Sigmoid colon (tissue), 7 donors: ENCODE data around the gene DPYSL5. TPM values are rescaled to one million over a fixed set of nuclear protein-coding genes. Genes with fewer than 3 reads are reported as not detected.
"Not testable (repeated sequence)": the region's sequence is repeated elsewhere in the genome, so short reads cannot be mapped to it uniquely, and the experiment has no call there.

ENCODE experiments used
- DNase-seq: peaks from one replicate; pipeline ENCODE4 v3.0.0-alpha.2; 2019
- H3K27ac ChIP-seq, 4 donors: fragments of 200-600 bp; sonication (generic); one replicate each; pipeline ENCODE4 v1.5.1; 2016 to 2019; ENCODE audit warnings: mild to moderate bottlenecking in 1 of 4
- H3K27me3 ChIP-seq, 3 donors: fragments of 200-600 bp; sonication (generic); one replicate each; pipeline ENCODE4 v1.5.1; 2019; ENCODE audit warnings: mild to moderate bottlenecking in 1 of 3
- H3K36me3 ChIP-seq, 4 donors: fragments of 200-600 bp; sonication (generic); one replicate each; pipeline ENCODE4 v1.5.1; 2016 to 2019
- H3K4me1 ChIP-seq, 4 donors: fragments of 200-600 bp; sonication (generic); one replicate each; pipeline ENCODE4 v1.5.1; 2017 to 2019
- H3K4me3 ChIP-seq, 4 donors: fragments of 200-600 bp; sonication (generic); one replicate each; pipeline ENCODE4 v1.5.1; 2017 to 2019; ENCODE audit warnings: mild to moderate bottlenecking in 2 of 4, moderate library complexity in 1 of 4
- H3K9me3 ChIP-seq, 4 donors: fragments of 200-600 bp in 3 of 4; sonication (generic) in 3 of 4; one replicate each; pipeline versions ENCODE4 v1.5.1 to v1.6.1; 2013 to 2019
- CTCF ChIP-seq, 4 experiments: fragments of 450-650 bp in 3 of 4; fragments of 200-600 bp in 1 of 4; IDR thresholded peaks; one replicate each; pipeline ENCODE4 v1.5.1; 2016 to 2019; ENCODE audit warnings: antibody characterized with exemption in 4 of 4, mild to moderate bottlenecking in 3 of 4, moderate library complexity in 2 of 4
- EP300 ChIP-seq, 4 donors: sonication (generic); formaldehyde crosslinking; IDR thresholded peaks; one replicate each; pipeline ENCODE4 v1.6.1; 2017; ENCODE audit warnings: antibody characterized with exemption in 4 of 4
- POLR2A ChIP-seq, 2 donors: fragments of 450-650 bp; IDR thresholded peaks; one replicate each; pipeline ENCODE4 v1.6.1; 2016; ENCODE audit warnings: antibody characterized with exemption in 2 of 2, mild to moderate bottlenecking in 2 of 2, moderate library complexity in 2 of 2
- POLR2AphosphoS5 ChIP-seq, 4 donors: sonication (generic); formaldehyde crosslinking; IDR thresholded peaks; one replicate each; pipeline ENCODE4 v1.6.1; 2017; ENCODE audit warnings: antibody characterized with exemption in 4 of 4
- WGBS, 2 donors: extraction: QIAGEN DNeasy Blood & Tissue Kit; methylation state at CpG; one replicate each; pipeline ENCODE4 v1.1.7; 2013; 5-methylcytosine and 5-hydroxymethylcytosine counted together
- intact Hi-C: fragments of 100-400 bp; cut with DNase I; formaldehyde crosslinking; loops from one replicate; pipeline ENCODE4 v1.15.1; 2023
- polyA plus RNA-seq, 3 donors: library from polyadenylated mRNA; stranded (reverse); fragments of 200-250 nt; gene quantifications; one replicate each; pipeline ENCODE4 v1.2.3, GENCODE V29; 2013
- total RNA-seq, 4 donors: library from RNA; depleted of rRNA; stranded (reverse); fragments of >200 nt; gene quantifications; one replicate each; pipeline ENCODE4 v1.1.0, GENCODE V29; 2016
- donor health status: healthy with polysubstance abuse.
- donor health status: Bipolar disorder and iron deficiency.
- donor health status: healthy.

Gene DPYSL5
- total and polyA plus RNA-seq, 7 donors: 0.16 to 1.9 (median 0.74) TPM; not detected in 2

DNA sequence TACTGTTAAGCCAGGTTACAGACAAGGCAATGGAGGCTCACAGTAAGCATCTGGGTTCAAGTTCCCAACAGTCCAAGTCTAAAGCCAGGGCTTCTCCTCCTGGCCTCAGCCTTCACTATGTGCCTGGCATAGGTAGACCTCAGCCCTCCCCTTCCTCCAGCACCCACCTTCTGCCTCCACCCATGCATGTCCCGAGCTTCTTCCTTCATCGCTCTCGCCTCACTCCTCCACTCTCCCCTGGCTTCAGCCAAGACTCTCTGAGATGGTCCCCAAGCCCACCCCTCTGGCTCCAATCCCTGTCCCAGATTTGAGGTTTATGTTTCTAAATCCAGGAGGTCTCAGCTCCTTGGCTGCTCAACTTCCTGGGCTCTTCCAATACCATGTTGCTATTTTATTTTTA is 35.2 kb upstream of the DPYSL5 start:
- TF ChIP-seq POLR2A (IDR thresholded peaks at IDR 0.05) (no peak), EP300 (IDR thresholded peaks at IDR 0.05) (no peak), POLR2AphosphoS5 (IDR thresholded peaks at IDR 0.05) (no peak), CTCF (IDR thresholded peaks at IDR 0.05) (no peak)
- Histone ChIP-seq H3K9me3 (no peaks in the 10 kb centered on the region), H3K36me3 (no peaks in the 10 kb centered on the region), H3K27ac (no peak overlapping the region), H3K27me3 (peaks cover 0 to 30% (median 4%) of the 10 kb centered on the region in 3 donors), H3K4me1 (no peaks in the 10 kb centered on the region), H3K4me3 (no peak overlapping the region)
- no peak for DNase-seq
- 88 to 97% methylated on average over 3 of the region's 3 CpGs for WGBS, 2 donors
- intact Hi-C loops: no loop called here

- H3K9me3 ChIP-seq, H3K36me3 ChIP-seq, H3K27ac ChIP-seq, H3K4me3 ChIP-seq, H3K4me1 ChIP-seq, intact Hi-C loops, DNase-seq: not testable (repeated sequence)
- 95 to 96% methylated on average over 52 of the region's 52 CpGs for WGBS, 2 donors
- peaks cover 0 to 39% (median 4%) of the 10 kb centered on the region in 3 donors for H3K27me3 ChIP-seq
Observed at GRCh38 chr2:26814072-26814765, 33.7 kb upstream of the DPYSL5 start.

DNA sequence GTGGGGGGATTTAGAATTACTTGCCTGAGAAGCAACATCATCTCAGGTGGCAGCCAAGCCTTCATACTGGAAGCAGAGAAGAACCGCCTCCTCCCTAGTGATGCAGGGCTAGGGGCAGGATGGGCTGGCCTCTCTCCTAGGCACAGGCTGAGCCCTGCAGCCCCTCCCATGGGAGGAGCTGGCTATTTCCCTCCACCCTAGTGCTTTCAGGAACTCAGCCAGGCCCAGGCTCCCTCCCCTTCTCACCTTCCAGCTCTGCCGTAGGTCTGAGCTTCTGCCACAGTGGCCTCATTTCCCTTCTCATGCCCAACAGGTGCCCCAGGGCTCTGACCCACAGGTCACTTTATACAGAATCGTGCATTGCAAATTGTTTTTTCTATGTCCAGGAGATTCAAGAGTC is 31.0 kb upstream of the DPYSL5 start:
- H3K4me1 ChIP-seq: no peaks in the 10 kb centered on the region
- H3K27ac ChIP-seq: no peak overlapping the region
- DNase-seq: no peak
- TF ChIP-seq POLR2A (IDR thresholded peaks at IDR 0.05): no peak
- no peak for TF ChIP-seq CTCF (IDR thresholded peaks at IDR 0.05)
- no peak for TF ChIP-seq POLR2AphosphoS5 (IDR thresholded peaks at IDR 0.05)
- no peak for TF ChIP-seq EP300 (IDR thresholded peaks at IDR 0.05)
- WGBS, 2 donors: 14 to 56% methylated on average over 3 of the region's 3 CpGs
- intact Hi-C loops: no loop called here
- H3K9me3 ChIP-seq: no peaks in the 10 kb centered on the region
- H3K4me3 ChIP-seq: no peak overlapping the region
- peaks cover 0 to 31% (median 4%) of the 10 kb centered on the region in 3 donors for H3K27me3 ChIP-seq
- H3K36me3 ChIP-seq: no peaks in the 10 kb centered on the region

DNA sequence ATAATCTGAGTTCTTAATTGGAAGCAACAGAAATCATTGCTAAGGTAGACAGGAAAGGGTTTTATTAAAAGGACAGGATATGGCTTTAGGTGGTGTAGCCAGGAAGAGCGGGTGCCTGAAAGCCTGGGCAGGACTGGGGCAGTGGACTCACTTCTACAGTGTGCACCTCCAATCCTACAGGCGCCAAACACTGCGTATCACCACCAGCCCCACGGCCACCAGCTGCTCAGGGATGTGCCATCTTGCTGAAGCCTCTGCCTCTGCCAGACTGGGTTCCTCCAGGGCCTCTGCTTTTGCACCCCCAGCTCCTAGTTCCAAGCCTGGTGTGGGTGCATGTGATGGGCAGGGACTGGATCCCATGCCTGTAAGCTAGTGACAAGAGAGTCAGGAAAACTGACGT is 29.7 kb upstream of the DPYSL5 start:
- TF ChIP-seq CTCF (IDR thresholded peaks at IDR 0.05): no peak
- TF ChIP-seq POLR2AphosphoS5 (IDR thresholded peaks at IDR 0.05): no peak
- no peaks in the 10 kb centered on the region for H3K9me3 ChIP-seq
- no peak overlapping the region for H3K27ac ChIP-seq
- intact Hi-C loops: no loop called here
- no peaks in the 10 kb centered on the region for H3K4me1 ChIP-seq
- no peaks in the 10 kb centered on the region for H3K36me3 ChIP-seq
- H3K27me3 ChIP-seq: peaks cover 0 to 28% (median 4%) of the 10 kb centered on the region in 3 donors
- no peak overlapping the region for H3K4me3 ChIP-seq
- DNase-seq: no peak
- WGBS, 2 donors: 74 to 85% methylated on average over 5 of the region's 5 CpGs

- Histone ChIP-seq H3K9me3 (no peaks in the 10 kb centered on the region), H3K36me3 (no peaks in the 10 kb centered on the region), H3K4me3 (no peak overlapping the region), H3K27ac (no peak overlapping the region), H3K4me1 (no peaks in the 10 kb centered on the region), H3K27me3 (peaks cover 0 to 22% (median 4%) of the 10 kb centered on the region in 3 donors)
- WGBS, 2 donors: 44 to 81% methylated on average over 6 of the region's 6 CpGs
- no peak for TF ChIP-seq CTCF (IDR thresholded peaks at IDR 0.05)
- no peak for TF ChIP-seq POLR2AphosphoS5 (IDR thresholded peaks at IDR 0.05)
- TF ChIP-seq POLR2A (IDR thresholded peaks at IDR 0.05): no peak
- no peak for TF ChIP-seq EP300 (IDR thresholded peaks at IDR 0.05)
- intact Hi-C loops: no loop called here
- no peak for DNase-seq
Observed at GRCh38 chr2:26818972-26819371, 29.0 kb upstream of the DPYSL5 start.
